ENCODE measurements around the gene KCNJ16.

- TF ChIP-seq CTCF (IDR thresholded peaks at IDR 0.05) (no peak), REST (IDR thresholded peaks at IDR 0.05; ENCODE audit: insufficient read depth in 1 of 2, low read depth in 2 of 2, low read length in 1 of 2) (no peak), POLR2AphosphoS5 (IDR thresholded peaks at IDR 0.05; ENCODE audit: low read depth, low read length) (no peak), SIN3A (IDR thresholded peaks at IDR 0.05; ENCODE audit: borderline replicate concordance, insufficient read depth, low read depth, low read length) (no peak)
Observed at GRCh38 chr17:70121126-70121525, 46.1 kb downstream of the KCNJ16 start.
